ENCODE data around the gene ICAM4. TPM values are rescaled to one million over a fixed set of nuclear protein-coding genes. Genes with fewer than 3 reads are reported as not detected.

ICAM4 gene
- total RNA-seq, 2 experiments from 2014 or later = 1.5 to 2.0 TPM

DNA sequence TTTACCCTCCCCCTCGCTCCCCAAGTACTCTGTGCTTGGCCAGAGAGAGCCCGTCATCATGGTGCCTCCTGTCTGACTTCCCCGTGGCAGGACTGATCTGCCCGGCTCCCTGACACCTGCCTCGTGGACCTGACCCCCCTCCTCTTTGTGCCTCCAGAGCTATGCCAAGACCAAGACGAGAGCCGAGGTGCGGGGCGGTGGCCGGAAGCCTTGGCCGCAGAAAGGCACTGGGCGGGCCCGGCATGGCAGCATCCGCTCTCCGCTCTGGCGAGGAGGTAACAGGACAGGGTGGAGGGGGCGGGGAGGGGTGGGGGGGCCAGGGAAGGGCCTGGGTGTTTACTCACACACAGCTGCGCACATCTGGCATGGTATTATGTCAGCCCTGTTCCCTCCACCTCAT is 30.2 kb upstream of the ICAM4 start:
- POLR2A ChIA-PET = interaction anchor here (1.4 kb wide), 1 partner anchor 21 kb away, joined by 3 read pairs; no protein-coding TSS in a partner anchor

DNA sequence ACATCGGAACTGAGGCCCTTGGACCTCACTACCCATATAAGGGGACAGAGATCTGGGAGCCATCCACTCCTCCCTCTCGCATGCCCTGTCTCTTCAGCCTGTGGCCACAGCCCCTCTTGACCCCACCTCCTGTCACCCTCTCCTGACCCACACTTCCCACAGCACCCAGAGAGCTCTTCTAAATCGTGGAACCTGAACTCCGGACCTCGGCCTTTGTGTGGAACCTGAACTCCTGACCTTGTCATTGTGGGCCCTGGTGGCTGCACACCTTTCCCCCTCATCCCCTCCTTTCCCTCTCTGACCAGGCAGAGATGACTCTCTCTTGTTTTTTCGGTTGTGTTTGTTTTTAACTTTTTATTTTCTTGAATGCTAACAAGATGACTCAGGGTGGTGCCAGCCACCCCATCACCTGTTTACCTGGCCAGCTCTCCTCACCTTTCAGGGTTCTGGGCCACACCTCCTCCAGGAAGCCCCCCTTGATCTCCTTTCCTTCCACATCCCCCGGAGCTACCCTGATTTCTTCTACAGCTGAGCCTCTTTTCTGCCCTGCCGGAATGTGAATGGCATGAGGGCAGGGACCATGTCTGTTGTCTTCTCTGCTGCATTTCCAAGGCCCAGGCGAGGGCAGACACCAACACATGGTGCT is 29.7 kb upstream of the ICAM4 start:
- Mint-ChIP-seq H3K9me3 (no peaks in the 10 kb centered on the region), H3K4me1 (peaks cover 51% of the 10 kb centered on the region), H3K27me3 (no peaks in the 10 kb centered on the region), H3K4me3 (no peak overlapping the region), H3K27ac (no peak overlapping the region), H3K36me3 (ENCODE audit: low read depth) (peaks cover 42% of the 10 kb centered on the region)
- POLR2A ChIA-PET = interaction anchor here (0.6 to 1.4 kb wide), 2 partner anchors 21 to 139 kb away, joined by 3 read pairs; no protein-coding TSS in a partner anchor
- CTCF ChIA-PET = interaction anchor here (2.1 to 5.7 kb wide), 2 partner anchors 129 to 136 kb away, joined by 14 to 131 read pairs; no protein-coding TSS in a partner anchor
- DNase-seq = no peak

More for the DNA sequence above, 30.2 kb upstream of the ICAM4 start:
- no peak for DNase-seq
- Mint-ChIP-seq H3K27ac (no peak overlapping the region), H3K4me3 (no peak overlapping the region), H3K9me3 (no peaks in the 10 kb centered on the region), H3K27me3 (no peaks in the 10 kb centered on the region), H3K4me1 (peaks cover 52% of the 10 kb centered on the region), H3K36me3 (ENCODE audit: low read depth) (peaks cover 42% of the 10 kb centered on the region)
- CTCF ChIA-PET = interaction anchor here (5.7 kb wide), 1 partner anchor 129 kb away, joined by 131 read pairs; no protein-coding TSS in a partner anchor

DNA sequence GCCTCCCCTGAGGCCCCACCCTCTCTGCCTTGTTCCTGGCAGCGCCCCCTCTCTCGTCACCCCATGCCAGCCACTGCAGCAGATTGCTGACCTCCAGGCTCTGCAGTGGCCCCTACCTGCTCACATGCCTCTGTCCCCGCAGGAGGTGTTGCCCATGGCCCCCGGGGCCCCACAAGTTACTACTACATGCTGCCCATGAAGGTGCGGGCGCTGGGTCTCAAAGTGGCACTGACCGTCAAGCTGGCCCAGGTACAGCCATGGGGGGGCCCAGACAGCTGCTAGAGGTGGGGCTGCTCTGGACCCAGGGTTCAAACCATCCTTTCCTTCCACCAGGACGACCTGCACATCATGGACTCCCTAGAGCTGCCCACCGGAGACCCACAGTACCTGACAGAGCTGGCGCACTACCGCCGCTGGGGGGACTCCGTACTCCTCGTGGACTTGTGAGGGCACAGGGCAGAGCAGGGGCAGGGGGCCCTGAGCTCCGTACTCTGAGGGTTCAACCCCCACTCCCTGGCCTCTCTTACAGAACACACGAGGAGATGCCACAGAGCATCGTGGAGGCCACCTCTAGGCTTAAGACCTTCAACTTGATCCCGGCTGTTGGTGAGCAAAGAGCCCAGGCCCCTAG is 28.6 kb upstream of the ICAM4 start:
- POLR2A ChIA-PET = interaction anchor here (0.5 to 3.1 kb wide), 11 partner anchors 12 to 147 kb away, joined by 3 to 46 read pairs (median 7); partner anchors contain the start of genes DNMT1, ICAM1 and TYK2
- Mint-ChIP-seq H3K27ac (no peak overlapping the region), H3K27me3 (no peaks in the 10 kb centered on the region), H3K4me1 (peaks cover 42% of the 10 kb centered on the region), H3K4me3 (no peak overlapping the region), H3K36me3 (ENCODE audit: low read depth) (peaks cover 42% of the 10 kb centered on the region), H3K9me3 (no peaks in the 10 kb centered on the region)
- CTCF ChIA-PET = interaction anchor here (0.6 to 5.7 kb wide), 37 partner anchors 8 to 234 kb away, joined by 3 to 131 read pairs (median 4); partner anchors contain the start of genes CDC37, EIF3G, ICAM1 and ICAM5
- no peak for DNase-seq

DNA sequence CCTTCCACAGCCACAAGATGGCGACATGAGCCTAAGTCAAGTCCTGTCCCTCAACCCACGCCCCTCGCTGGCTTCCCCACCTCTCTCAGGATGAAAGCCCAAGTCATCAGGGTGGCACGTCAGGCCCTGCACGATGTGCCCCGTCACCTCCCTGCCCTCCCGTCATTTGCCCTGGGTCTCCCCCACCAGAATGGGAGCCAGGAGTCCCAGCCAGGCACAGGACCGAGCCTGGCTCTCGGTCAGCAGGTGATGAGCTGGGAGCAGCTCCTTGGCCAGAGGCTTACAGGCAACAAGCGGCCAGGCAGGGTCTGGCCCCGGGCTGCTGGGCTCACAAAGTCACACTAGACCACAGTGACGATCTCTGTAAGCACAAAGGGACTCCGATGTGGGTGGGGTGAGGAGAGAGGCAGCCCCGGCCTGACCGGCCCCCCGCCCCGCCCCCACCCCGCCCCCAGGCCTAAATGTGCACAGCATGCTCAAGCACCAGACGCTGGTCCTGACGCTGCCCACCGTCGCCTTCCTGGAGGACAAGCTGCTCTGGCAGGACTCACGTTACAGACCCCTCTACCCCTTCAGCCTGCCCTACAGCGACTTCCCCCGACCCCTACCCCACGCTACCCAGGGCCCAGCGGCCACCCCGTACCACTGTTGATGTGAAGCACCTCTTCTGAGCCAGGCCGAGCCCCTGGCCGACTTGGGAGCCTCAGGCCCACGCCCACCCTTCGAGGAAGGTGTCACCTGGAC is 27.4 kb upstream of the ICAM4 start:
- peak; percentile 94 for DNase-seq
- Mint-ChIP-seq H3K4me3 (no peak overlapping the region), H3K27ac (peak overlapping the region; percentile 84)

DNA sequence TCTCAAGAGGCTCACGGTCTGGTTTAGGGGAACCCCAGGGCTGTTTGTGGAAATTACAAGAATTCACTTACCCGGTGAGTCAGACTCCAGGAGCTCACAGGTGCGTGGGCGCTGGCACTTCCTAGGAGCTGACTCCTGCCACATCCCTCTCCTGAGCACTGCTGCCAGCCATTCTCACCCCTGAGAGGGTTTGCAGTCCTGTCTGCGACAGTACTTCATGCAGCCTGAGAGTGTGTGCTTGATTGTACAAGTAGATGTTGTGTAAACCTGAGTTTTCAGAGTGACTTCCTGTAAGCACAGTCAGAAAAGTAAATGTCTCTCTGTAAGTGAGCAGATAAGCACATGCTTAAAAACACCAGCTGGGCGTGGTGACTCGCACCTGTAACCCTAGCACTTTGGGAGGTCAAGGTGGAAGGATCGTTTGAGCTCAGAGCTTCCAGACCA is 26.6 kb upstream of the ICAM4 start:
- ChIA-PET POLR2A (interaction anchor here (0.8 to 3.1 kb wide), 13 partner anchors 8 to 168 kb away, joined by 3 to 46 read pairs (median 5); partner anchors contain the start of genes DNMT1, ICAM1, MRPL4 and TYK2), CTCF (interaction anchor here (0.5 to 5.7 kb wide), 14 partner anchors 10 to 212 kb away, joined by 3 to 131 read pairs (median 4); partner anchors contain the start of genes CDC37, ICAM1, RAVER1 and TYK2)
- Mint-ChIP-seq H3K27ac (peak overlapping the region; percentile 84), H3K9me3 (no peaks in the 10 kb centered on the region), H3K4me3 (peak overlapping the region; percentile 35), H3K27me3 (no peaks in the 10 kb centered on the region), H3K36me3 (ENCODE audit: low read depth) (peaks cover 28% of the 10 kb centered on the region), H3K4me1 (peaks cover 29% of the 10 kb centered on the region)
- DNase-seq = peak; percentile 57

More for the DNA sequence above, 27.4 kb upstream of the ICAM4 start:
- Mint-ChIP-seq H3K9me3 (no peaks in the 10 kb centered on the region), H3K36me3 (ENCODE audit: low read depth) (peaks cover 35% of the 10 kb centered on the region), H3K27me3 (no peaks in the 10 kb centered on the region), H3K4me1 (peaks cover 34% of the 10 kb centered on the region)
- CTCF ChIA-PET = interaction anchor here (0.6 to 5.7 kb wide), 46 partner anchors 8 to 233 kb away, joined by 3 to 131 read pairs (median 4); partner anchors contain the start of genes CDC37, EIF3G, ICAM1 and ICAM5
- POLR2A ChIA-PET = interaction anchor here (0.5 to 3.1 kb wide), 17 partner anchors 8 to 153 kb away, joined by 3 to 46 read pairs (median 4); partner anchors contain the start of genes DNMT1, ICAM1, MRPL4 and TYK2

DNA sequence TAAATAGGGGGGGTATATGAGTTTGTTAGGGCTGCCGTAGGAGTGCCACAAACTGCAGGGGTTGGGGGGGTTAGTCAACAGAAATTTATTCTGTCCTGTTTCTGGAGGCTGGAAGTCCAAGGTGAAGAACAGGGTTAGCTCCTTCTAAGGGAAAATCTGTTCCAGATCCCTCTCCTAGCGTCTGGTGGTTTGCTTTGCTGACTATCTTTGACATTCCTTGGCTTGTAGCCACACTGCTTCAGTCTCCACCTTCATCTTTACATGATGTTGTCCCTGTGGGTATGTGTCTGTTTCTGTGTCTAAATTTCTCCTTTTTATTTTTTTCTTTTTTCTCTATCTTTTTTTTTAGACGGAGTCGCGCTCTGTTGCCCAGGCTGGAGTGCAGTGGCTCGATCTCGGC is 24.0 kb upstream of the ICAM4 start:
- no peak overlapping the region for H3K4me3 Mint-ChIP-seq
- no peak overlapping the region for H3K27ac Mint-ChIP-seq
- H3K36me3 Mint-ChIP-seq (ENCODE audit: low read depth) = peaks cover 10% of the 10 kb centered on the region
- no peak for DNase-seq
- ChIA-PET POLR2A (no interaction called here), CTCF (interaction anchor here (0.6 kb wide), 1 partner anchor 201 kb away, joined by 3 read pairs; no protein-coding TSS in a partner anchor)
- no peaks in the 10 kb centered on the region for H3K27me3 Mint-ChIP-seq
- no peaks in the 10 kb centered on the region for H3K9me3 Mint-ChIP-seq
- H3K4me1 Mint-ChIP-seq = peaks cover 27% of the 10 kb centered on the region

DNA sequence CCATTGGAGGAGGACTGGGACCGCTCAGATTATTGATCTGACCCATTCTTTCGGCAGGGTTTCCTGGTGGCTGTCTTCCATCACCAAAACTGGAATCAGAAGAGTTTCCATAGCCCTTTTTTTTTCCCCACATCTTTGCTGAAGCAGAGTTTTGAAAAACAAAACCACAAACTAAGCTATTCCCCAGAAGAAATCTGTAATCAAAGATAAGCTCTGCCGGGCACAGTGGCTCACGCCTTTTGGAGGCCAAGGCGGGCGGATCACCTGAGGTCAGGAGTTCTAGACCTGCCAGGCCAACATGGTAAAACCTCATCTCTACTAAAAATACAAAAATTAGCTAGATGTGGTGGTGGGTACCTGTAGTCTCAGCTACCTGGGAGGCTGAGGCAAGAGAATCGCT is 20.0 kb upstream of the ICAM4 start:
- H3K27me3 Mint-ChIP-seq = peaks cover 1% of the 10 kb centered on the region
- H3K4me1 Mint-ChIP-seq = peaks cover 27% of the 10 kb centered on the region
- H3K27ac Mint-ChIP-seq = no peak overlapping the region
- peaks cover 3% of the 10 kb centered on the region for H3K36me3 Mint-ChIP-seq (ENCODE audit: low read depth)
- DNase-seq = no peak
- no peaks in the 10 kb centered on the region for H3K9me3 Mint-ChIP-seq
- ChIA-PET CTCF (interaction anchor here (1.7 to 10.1 kb wide), 2 partner anchors 8 to 123 kb away, joined by 4 to 238 read pairs; no protein-coding TSS in a partner anchor), POLR2A (no interaction called here)
- H3K4me3 Mint-ChIP-seq = no peak overlapping the region

DNA sequence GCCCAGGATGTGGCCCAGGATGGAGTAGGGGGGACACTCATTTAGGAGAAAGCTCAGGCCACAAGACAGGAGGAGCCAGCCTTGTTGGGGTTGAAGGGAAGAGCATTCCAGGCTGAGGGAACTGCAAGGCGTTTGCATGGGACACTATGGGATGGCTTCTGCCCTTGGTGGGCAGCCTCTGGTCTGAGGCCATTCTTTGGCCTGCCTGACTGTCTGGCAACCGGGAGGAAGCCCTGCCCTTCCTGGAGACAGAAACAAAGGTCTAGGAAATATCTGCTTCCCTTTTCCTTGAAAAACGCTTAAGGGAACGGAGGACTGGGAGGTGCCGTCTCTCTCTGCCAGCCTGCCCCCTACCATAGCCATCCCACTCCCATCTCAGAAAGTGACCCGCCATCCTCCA is 18.7 kb upstream of the ICAM4 start:
- Mint-ChIP-seq H3K36me3 (ENCODE audit: low read depth) (peaks cover 7% of the 10 kb centered on the region), H3K27me3 (peaks cover 1% of the 10 kb centered on the region), H3K27ac (no peak overlapping the region), H3K9me3 (no peaks in the 10 kb centered on the region), H3K4me3 (no peak overlapping the region), H3K4me1 (peaks cover 39% of the 10 kb centered on the region)
- no peak for DNase-seq
- POLR2A ChIA-PET = interaction anchor here (1.4 to 4.3 kb wide), 3 partner anchors 9 to 123 kb away, joined by 5 to 46 read pairs (median 15); partner anchors contain the start of gene TYK2
- CTCF ChIA-PET = interaction anchor here (1.7 to 10.1 kb wide), 5 partner anchors 8 to 133 kb away, joined by 4 to 238 read pairs (median 10); no protein-coding TSS in a partner anchor

DNA sequence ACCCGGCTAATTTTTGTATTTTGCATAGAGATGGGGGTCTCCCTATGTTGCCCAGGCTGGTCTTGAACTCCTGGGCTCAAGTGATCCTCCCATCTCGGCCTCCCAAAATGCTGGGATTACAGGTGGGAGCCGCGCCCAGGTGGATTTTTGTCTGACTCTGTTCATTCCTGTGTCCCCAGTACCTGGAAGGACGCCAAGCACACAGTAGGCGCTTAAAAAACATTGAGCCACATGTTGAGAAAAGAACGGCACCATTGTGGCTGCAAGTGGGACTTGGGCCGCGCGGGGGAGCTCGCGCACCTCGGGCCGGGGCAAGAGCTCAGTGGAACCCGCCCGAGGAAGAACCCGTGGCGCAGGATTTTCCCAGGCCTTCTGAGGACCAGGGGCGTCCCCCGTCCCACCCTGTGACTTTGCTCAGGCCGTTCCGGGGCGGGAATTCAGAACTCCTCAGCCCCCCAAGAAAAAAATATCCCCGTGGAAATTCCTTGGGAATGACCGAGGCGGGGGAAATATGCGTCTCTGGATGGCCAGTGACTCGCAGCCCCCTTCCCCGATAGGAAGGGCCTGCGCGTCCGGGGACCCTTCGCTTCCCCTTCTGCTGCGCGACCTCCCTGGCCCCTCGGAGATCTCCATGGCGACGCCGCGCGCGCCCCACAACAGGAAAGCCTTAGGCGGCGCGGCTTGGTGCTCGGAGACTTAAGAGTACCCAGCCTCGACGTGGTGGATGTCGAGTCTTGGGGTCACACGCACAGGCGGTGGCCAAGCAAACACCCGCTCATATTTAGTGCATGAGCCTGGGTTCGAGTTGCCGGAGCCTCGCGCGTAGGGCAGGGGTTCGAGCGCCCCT is 17.2 kb upstream of the ICAM4 start:
- Mint-ChIP-seq H3K27me3 (peaks cover 1% of the 10 kb centered on the region), H3K4me1 (peaks cover 45% of the 10 kb centered on the region), H3K27ac (peak overlapping the region; percentile 93), H3K4me3 (peak overlapping the region; percentile 83), H3K36me3 (ENCODE audit: low read depth) (peaks cover 12% of the 10 kb centered on the region), H3K9me3 (no peaks in the 10 kb centered on the region)
- peak; percentile 91 for DNase-seq
- POLR2A ChIA-PET = interaction anchor here (0.6 to 4.3 kb wide), 32 partner anchors 8 to 298 kb away, joined by 3 to 105 read pairs (median 8); partner anchors contain the start of genes CDC37, DNMT1, ICAM4 and ICAM5
- CTCF ChIA-PET = interaction anchor here (0.7 to 10.1 kb wide), 31 partner anchors 9 to 167 kb away, joined by 3 to 238 read pairs (median 6); partner anchors contain the start of genes CDC37, FDX2, ICAM4 and ICAM5

DNA sequence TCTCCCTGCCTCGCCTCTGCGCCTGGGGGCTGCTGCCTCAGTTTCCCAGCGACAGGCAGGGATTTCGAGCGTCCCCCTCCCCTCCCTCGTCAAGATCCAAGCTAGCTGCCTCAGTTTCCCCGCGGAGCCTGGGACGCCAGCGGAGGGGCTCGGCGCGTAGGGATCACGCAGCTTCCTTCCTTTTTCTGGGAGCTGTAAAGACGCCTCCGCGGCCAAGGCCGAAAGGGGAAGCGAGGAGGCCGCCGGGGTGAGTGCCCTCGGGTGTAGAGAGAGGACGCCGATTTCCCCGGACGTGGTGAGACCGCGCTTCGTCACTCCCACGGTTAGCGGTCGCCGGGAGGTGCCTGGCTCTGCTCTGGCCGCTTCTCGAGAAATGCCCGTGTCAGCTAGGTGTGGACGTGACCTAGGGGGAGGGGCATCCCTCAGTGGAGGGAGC is 16.6 kb upstream of the ICAM4 start:
- ChIA-PET CTCF (interaction anchor here (0.6 to 10.1 kb wide), 28 partner anchors 10 to 338 kb away, joined by 3 to 238 read pairs (median 6); partner anchors contain the start of genes CDC37, ICAM4, ICAM5 and RAVER1), POLR2A (interaction anchor here (0.7 to 4.3 kb wide), 36 partner anchors 9 to 298 kb away, joined by 3 to 105 read pairs (median 8); partner anchors contain the start of genes CDC37, DNMT1, ICAM4 and ICAM5)
- Mint-ChIP-seq H3K27me3 (peaks cover 1% of the 10 kb centered on the region), H3K9me3 (no peaks in the 10 kb centered on the region), H3K4me3 (peak overlapping the region; percentile 83), H3K36me3 (ENCODE audit: low read depth) (peaks cover 16% of the 10 kb centered on the region), H3K27ac (peak overlapping the region; percentile 93), H3K4me1 (peaks cover 50% of the 10 kb centered on the region)
- peak; percentile 90 for DNase-seq

All from activated CD4-positive, alpha-beta memory T cell treated with anti-CD3 and anti-CD28 coated beads, Interleukin-2, amount 10 ng/mL, durations not matched to agents 7 days and 5 days (primary cell).